Measurements from ENCODE around the gene MFAP3L. TPM values are rescaled to one million over a fixed set of nuclear protein-coding genes. Genes with fewer than 3 reads are reported as not detected.

Gene MFAP3L
- polyA plus RNA-seq, 1 donor from 2014 or later = 4.0 TPM

DNA sequence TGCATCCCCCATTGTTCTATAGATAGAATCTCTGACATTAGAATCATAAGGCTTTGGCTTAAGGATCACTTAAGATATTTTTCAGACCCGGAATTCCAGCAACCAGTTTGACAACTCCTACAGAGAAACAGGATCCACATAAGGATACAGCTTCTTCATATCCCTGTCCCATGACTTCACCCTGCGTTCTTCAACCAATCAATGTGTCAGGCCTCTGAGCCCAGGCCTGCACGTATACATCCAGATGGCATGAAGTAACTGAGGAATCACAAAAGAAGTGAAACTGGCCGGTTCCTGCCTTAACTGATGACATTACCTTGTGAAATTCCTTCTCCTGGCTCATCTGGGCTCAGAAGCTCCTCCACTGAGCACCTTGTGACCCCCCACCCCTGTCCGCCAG is 85.1 kb downstream of the MFAP3L start:
- Histone ChIP-seq H3K9ac (ENCODE audit: low read length) (no peak overlapping the region), H4K20me1 (ENCODE audit: insufficient read depth) (no peaks in the 10 kb centered on the region), H3F3A (ENCODE audit: insufficient read depth, low read length, poor library complexity, severe bottlenecking) (no peaks in the 10 kb centered on the region), H3K4me2 (ENCODE audit: low read length) (no peak overlapping the region), H3K4me3 (ENCODE audit: low read length) (no peak overlapping the region), H2AFZ (ENCODE audit: low read depth, low read length) (no peak overlapping the region), H3K9me2 (ENCODE audit: insufficient read depth, low read length) (no peaks in the 10 kb centered on the region), H3K9me3 (ENCODE audit: low read length) (no peaks in the 10 kb centered on the region), H3K27ac (ENCODE audit: low read length) (no peak overlapping the region), H3K79me2 (replicated peaks; ENCODE audit: insufficient read depth, low read length) (no peaks in the 10 kb centered on the region), H3K27me3 (ENCODE audit: insufficient read depth, low read depth, low read length) (no peaks in the 10 kb centered on the region), H3K36me3 (ENCODE audit: insufficient read depth, low read length) (no peaks in the 10 kb centered on the region)
- TF ChIP-seq EZH2 (IDR thresholded peaks at IDR 0.05; ENCODE audit: borderline replicate concordance, insufficient read depth, low read length, poor library complexity, severe bottlenecking) = no peak
- TF ChIP-seq RAD21 (conservative IDR thresholded peaks at IDR 0.05) = no peak
- TF ChIP-seq, protein P1, sequence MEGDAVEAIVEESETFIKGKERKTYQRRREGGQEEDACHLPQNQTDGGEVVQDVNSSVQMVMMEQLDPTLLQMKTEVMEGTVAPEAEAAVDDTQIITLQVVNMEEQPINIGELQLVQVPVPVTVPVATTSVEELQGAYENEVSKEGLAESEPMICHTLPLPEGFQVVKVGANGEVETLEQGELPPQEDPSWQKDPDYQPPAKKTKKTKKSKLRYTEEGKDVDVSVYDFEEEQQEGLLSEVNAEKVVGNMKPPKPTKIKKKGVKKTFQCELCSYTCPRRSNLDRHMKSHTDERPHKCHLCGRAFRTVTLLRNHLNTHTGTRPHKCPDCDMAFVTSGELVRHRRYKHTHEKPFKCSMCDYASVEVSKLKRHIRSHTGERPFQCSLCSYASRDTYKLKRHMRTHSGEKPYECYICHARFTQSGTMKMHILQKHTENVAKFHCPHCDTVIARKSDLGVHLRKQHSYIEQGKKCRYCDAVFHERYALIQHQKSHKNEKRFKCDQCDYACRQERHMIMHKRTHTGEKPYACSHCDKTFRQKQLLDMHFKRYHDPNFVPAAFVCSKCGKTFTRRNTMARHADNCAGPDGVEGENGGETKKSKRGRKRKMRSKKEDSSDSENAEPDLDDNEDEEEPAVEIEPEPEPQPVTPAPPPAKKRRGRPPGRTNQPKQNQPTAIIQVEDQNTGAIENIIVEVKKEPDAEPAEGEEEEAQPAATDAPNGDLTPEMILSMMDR (IDR thresholded peaks at IDR 0.05; ENCODE audit: poor library complexity, severe bottlenecking) = no peak
- no peak for TF ChIP-seq MXI1 (conservative IDR thresholded peaks at IDR 0.05; ENCODE audit: poor library complexity, severe bottlenecking)
- no peak for TF ChIP-seq TAF1 (IDR thresholded peaks at IDR 0.05; ENCODE audit: low read depth)
- TF ChIP-seq EP300 (conservative IDR thresholded peaks at IDR 0.05; ENCODE audit: poor library complexity, severe bottlenecking) = no peak
- no peak for TF ChIP-seq SMC3 (conservative IDR thresholded peaks at IDR 0.05; ENCODE audit: poor library complexity)
- no peak for TF ChIP-seq POLR2AphosphoS5 (IDR thresholded peaks at IDR 0.05)
- TF ChIP-seq, protein P2, sequence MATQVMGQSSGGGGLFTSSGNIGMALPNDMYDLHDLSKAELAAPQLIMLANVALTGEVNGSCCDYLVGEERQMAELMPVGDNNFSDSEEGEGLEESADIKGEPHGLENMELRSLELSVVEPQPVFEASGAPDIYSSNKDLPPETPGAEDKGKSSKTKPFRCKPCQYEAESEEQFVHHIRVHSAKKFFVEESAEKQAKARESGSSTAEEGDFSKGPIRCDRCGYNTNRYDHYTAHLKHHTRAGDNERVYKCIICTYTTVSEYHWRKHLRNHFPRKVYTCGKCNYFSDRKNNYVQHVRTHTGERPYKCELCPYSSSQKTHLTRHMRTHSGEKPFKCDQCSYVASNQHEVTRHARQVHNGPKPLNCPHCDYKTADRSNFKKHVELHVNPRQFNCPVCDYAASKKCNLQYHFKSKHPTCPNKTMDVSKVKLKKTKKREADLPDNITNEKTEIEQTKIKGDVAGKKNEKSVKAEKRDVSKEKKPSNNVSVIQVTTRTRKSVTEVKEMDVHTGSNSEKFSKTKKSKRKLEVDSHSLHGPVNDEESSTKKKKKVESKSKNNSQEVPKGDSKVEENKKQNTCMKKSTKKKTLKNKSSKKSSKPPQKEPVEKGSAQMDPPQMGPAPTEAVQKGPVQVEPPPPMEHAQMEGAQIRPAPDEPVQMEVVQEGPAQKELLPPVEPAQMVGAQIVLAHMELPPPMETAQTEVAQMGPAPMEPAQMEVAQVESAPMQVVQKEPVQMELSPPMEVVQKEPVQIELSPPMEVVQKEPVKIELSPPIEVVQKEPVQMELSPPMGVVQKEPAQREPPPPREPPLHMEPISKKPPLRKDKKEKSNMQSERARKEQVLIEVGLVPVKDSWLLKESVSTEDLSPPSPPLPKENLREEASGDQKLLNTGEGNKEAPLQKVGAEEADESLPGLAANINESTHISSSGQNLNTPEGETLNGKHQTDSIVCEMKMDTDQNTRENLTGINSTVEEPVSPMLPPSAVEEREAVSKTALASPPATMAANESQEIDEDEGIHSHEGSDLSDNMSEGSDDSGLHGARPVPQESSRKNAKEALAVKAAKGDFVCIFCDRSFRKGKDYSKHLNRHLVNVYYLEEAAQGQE (IDR thresholded peaks at IDR 0.05; ENCODE audit: borderline replicate concordance) = no peak

DNA sequence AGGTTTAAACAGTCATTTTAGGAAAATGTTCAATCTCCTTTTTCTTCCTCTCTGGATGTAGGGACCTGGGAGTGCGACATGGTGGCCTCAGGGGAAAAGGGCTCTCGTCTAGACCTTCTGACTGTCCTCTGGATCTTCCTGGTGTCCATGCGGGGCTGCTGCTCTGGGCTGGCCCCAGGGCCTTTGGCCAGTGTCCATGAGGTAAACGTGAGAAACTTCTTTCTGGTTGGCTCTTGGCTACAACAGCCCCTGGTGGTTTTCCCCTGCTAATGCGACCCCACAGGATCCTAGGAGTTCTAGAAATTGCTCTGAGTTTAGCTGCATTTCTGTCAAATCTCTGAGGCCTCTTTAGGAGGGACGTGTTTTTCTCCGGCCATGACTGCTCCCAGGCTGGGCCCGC is 85.7 kb downstream of the MFAP3L start:
- no peaks in the 10 kb centered on the region for H3F3A ChIP-seq (ENCODE audit: insufficient read depth, low read length, poor library complexity, severe bottlenecking)
- H3K9ac ChIP-seq (ENCODE audit: low read length) = no peak overlapping the region
- H3K4me3 ChIP-seq (ENCODE audit: low read length) = no peak overlapping the region
- H4K20me1 ChIP-seq (ENCODE audit: insufficient read depth) = no peaks in the 10 kb centered on the region
- TF ChIP-seq POLR2AphosphoS5 (IDR thresholded peaks at IDR 0.05) = no peak
- TF ChIP-seq TAF1 (IDR thresholded peaks at IDR 0.05; ENCODE audit: low read depth) = no peak
- TF ChIP-seq, protein P1 (IDR thresholded peaks at IDR 0.05; ENCODE audit: poor library complexity, severe bottlenecking) = no peak
- no peak for TF ChIP-seq MXI1 (conservative IDR thresholded peaks at IDR 0.05; ENCODE audit: poor library complexity, severe bottlenecking)
- no peak for TF ChIP-seq RAD21 (conservative IDR thresholded peaks at IDR 0.05)
- no peak for TF ChIP-seq EP300 (conservative IDR thresholded peaks at IDR 0.05; ENCODE audit: poor library complexity, severe bottlenecking)
- TF ChIP-seq SMC3 (conservative IDR thresholded peaks at IDR 0.05; ENCODE audit: poor library complexity) = no peak
- TF ChIP-seq, protein P2 (IDR thresholded peaks at IDR 0.05; ENCODE audit: borderline replicate concordance) = no peak
- TF ChIP-seq EZH2 (IDR thresholded peaks at IDR 0.05; ENCODE audit: borderline replicate concordance, insufficient read depth, low read length, poor library complexity, severe bottlenecking) = no peak
- no peaks in the 10 kb centered on the region for H3K36me3 ChIP-seq (ENCODE audit: insufficient read depth, low read length)
- H3K79me2 ChIP-seq (replicated peaks; ENCODE audit: insufficient read depth, low read length) = no peaks in the 10 kb centered on the region
- H3K27me3 ChIP-seq (ENCODE audit: insufficient read depth, low read depth, low read length) = no peaks in the 10 kb centered on the region
- H3K4me2 ChIP-seq (ENCODE audit: low read length) = no peak overlapping the region
- no peak overlapping the region for H3K27ac ChIP-seq (ENCODE audit: low read length)
- no peaks in the 10 kb centered on the region for H3K9me2 ChIP-seq (ENCODE audit: insufficient read depth, low read length)
- H2AFZ ChIP-seq (ENCODE audit: low read depth, low read length) = no peak overlapping the region
- no peaks in the 10 kb centered on the region for H3K9me3 ChIP-seq (ENCODE audit: low read length)

All from neural cell (in vitro differentiated cells).